BE2C (cell line): ENCODE measurements around the gene PTPN3.

Experiments used
- DNase-seq: peaks from one replicate; pipeline ENCODE4 v3.0.0-alpha.2; 2020
- H3K27me3 ChIP-seq: fragments of 250-450 bp; sonication (Bioruptor Pico); 2 replicates; pipeline ENCODE4 v1.5.1; 2020; ENCODE audit warnings: mild to moderate bottlenecking
- H3K36me3 ChIP-seq: fragments of 250-450 bp; sonication (Bioruptor Pico); 2 replicates; pipeline ENCODE4 v1.5.1; 2020; ENCODE audit warnings: mild to moderate bottlenecking
- H3K4me1 ChIP-seq: fragments of 250-450 bp; sonication (Bioruptor Pico); 2 replicates; pipeline ENCODE4 v1.5.1; 2020
- H3K4me3 ChIP-seq: 2 replicates; pipeline ENCODE4 v1.5.1; 2011; ENCODE audit warnings: low read depth, low read length
- H3K9me3 ChIP-seq: fragments of 250-450 bp; sonication (Bioruptor Pico); 2 replicates; pipeline ENCODE4 v1.5.1; 2020
- CTCF ChIP-seq: IDR thresholded peaks from 2 replicates; pipeline ENCODE4 v1.5.1; 2012; ENCODE audit warnings: mild to moderate bottlenecking, low read depth, low read length

The PTPN3 gene

GRCh38 chr9:109421026-109421970, 76.8 kb downstream of the PTPN3 start:
- Histone ChIP-seq H3K9me3 (no peaks in the 10 kb centered on the region), H3K4me1 (no peaks in the 10 kb centered on the region), H3K36me3 (no peaks in the 10 kb centered on the region), H3K27me3 (no peaks in the 10 kb centered on the region; the same call in 1 of the 2 replicates), H3K4me3 (no peak overlapping the region)
- no peak for DNase-seq
- TF ChIP-seq CTCF = no peak

- H3K27me3 ChIP-seq = no peaks in the 10 kb centered on the region; the same call in 1 of the 2 replicates
- no peak overlapping the region for H3K4me3 ChIP-seq
- H3K4me1 ChIP-seq = no peaks in the 10 kb centered on the region
- no peaks in the 10 kb centered on the region for H3K36me3 ChIP-seq
- DNase-seq = no peak
- no peak for TF ChIP-seq CTCF
- H3K9me3 ChIP-seq = no peaks in the 10 kb centered on the region
These were observed 78.6 kb downstream of the PTPN3 start for GRCh38 chr9:109419531-109419930.

- Histone ChIP-seq H3K27me3 (no peaks in the 10 kb centered on the region; the same call in 1 of the 2 replicates), H3K4me3 (no peak overlapping the region), H3K9me3 (no peaks in the 10 kb centered on the region), H3K36me3 (no peaks in the 10 kb centered on the region), H3K4me1 (no peaks in the 10 kb centered on the region)
- DNase-seq = no peak
- TF ChIP-seq CTCF = no peak
These were observed 79.3 kb downstream of the PTPN3 start for GRCh38 chr9:109418827-109419226.

- Histone ChIP-seq H3K4me1 (no peaks in the 10 kb centered on the region), H3K36me3 (no peaks in the 10 kb centered on the region), H3K4me3 (no peak overlapping the region), H3K9me3 (no peaks in the 10 kb centered on the region), H3K27me3 (no peaks in the 10 kb centered on the region; the same call in 1 of the 2 replicates)
- DNase-seq = no peak
- no peak for TF ChIP-seq CTCF
These were observed 80.2 kb downstream of the PTPN3 start for GRCh38 chr9:109417585-109418544.

- TF ChIP-seq CTCF = no peak
- no peak overlapping the region for H3K4me3 ChIP-seq
- H3K36me3 ChIP-seq = no peaks in the 10 kb centered on the region
- DNase-seq = no peak
- H3K4me1 ChIP-seq = no peaks in the 10 kb centered on the region
- H3K27me3 ChIP-seq = no peaks in the 10 kb centered on the region; the same call in 1 of the 2 replicates
- no peaks in the 10 kb centered on the region for H3K9me3 ChIP-seq
These were observed 81.1 kb downstream of the PTPN3 start for GRCh38 chr9:109417054-109417453.
